ENCODE results near the gene LMBR1L. TPM values are rescaled to one million over a fixed set of nuclear protein-coding genes. Genes with fewer than 3 reads are reported as not detected.

Gene LMBR1L, protein sequence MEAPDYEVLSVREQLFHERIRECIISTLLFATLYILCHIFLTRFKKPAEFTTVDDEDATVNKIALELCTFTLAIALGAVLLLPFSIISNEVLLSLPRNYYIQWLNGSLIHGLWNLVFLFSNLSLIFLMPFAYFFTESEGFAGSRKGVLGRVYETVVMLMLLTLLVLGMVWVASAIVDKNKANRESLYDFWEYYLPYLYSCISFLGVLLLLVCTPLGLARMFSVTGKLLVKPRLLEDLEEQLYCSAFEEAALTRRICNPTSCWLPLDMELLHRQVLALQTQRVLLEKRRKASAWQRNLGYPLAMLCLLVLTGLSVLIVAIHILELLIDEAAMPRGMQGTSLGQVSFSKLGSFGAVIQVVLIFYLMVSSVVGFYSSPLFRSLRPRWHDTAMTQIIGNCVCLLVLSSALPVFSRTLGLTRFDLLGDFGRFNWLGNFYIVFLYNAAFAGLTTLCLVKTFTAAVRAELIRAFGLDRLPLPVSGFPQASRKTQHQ
- total RNA-seq (53.2 and 54.2 TPM in 2 replicates), polyA plus RNA-seq (28.0 and 30.9 TPM in 2 replicates), polyA minus RNA-seq (ENCODE audit: low replicate concordance) (45.6 and 115 TPM in 2 replicates)
- 28.2 and 29.8 TPM in 2 replicates for polyA plus RNA-seq (2012)

DNA sequence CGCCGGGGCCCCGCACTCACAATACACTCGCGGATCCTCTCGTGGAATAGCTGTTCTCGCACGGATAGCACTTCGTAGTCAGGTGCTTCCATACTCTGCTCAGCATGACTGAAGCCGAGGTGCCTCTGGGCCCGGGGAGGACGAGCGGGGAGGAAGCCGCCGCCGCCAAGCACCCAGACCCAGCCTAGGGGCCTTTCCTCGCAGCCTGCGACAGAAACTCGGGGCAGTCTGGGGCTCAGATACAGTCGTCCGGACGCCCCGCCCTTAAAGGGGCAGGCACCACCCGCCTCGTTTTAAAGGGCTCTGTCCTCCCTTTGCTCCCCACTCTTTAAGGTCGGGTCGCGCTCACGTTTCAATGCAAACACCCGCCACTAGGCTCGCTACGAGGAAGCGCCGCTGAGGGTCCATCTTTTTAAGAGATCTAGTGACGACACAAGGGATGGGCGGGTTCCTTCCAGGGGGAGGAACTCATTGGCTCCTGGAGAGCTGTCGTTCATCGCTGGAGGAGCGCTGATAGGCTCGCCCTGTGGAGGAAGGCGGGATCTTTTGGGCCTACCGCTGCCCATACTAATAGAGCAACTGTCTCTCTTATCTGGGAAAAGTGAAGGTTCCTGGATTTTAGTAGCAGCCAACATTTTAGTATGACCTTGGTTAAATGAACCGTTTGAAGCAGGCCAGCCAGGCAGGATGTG lies at the start of gene LMBR1L:
Gene LMBR1L, minus strand, starts transcription at position 384 of the 692 bp plus-strand sequence. Its CDS starts 292 bp downstream, at position 92.
- DNase-seq (ENCODE audit: low read depth in 2 of 2): peak; percentile 97 to 99
- TF ChIP-seq, protein P1, sequence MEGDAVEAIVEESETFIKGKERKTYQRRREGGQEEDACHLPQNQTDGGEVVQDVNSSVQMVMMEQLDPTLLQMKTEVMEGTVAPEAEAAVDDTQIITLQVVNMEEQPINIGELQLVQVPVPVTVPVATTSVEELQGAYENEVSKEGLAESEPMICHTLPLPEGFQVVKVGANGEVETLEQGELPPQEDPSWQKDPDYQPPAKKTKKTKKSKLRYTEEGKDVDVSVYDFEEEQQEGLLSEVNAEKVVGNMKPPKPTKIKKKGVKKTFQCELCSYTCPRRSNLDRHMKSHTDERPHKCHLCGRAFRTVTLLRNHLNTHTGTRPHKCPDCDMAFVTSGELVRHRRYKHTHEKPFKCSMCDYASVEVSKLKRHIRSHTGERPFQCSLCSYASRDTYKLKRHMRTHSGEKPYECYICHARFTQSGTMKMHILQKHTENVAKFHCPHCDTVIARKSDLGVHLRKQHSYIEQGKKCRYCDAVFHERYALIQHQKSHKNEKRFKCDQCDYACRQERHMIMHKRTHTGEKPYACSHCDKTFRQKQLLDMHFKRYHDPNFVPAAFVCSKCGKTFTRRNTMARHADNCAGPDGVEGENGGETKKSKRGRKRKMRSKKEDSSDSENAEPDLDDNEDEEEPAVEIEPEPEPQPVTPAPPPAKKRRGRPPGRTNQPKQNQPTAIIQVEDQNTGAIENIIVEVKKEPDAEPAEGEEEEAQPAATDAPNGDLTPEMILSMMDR (conservative IDR thresholded peaks at IDR 0.05 in 1 of 2, IDR thresholded peaks at IDR 0.05 in 1 of 2; ENCODE audit: low read depth in 1 of 2, low read length in 2 of 2): peak; percentile 42 to 49
- TF ChIP-seq EZH2 (IDR thresholded peaks at IDR 0.05; ENCODE audit: low read length, missing control alignments): no peak
- H3K27ac ChIP-seq (ENCODE audit: insufficient read depth, low read length): peak within 1 kb of the TSS; percentile 74
- peaks cover 18% of the 10 kb centered on the region for H3K79me2 ChIP-seq (ENCODE audit: control insufficient read depth, insufficient read depth, low read length)
- H4K20me1 ChIP-seq (ENCODE audit: control insufficient read depth, extremely low read depth, insufficient read depth, low read length): no peaks in the 10 kb centered on the region
- no peaks in the 10 kb centered on the region for H3K27me3 ChIP-seq (ENCODE audit: control insufficient read depth, insufficient read depth, low read length)
- peak within 1 kb of the TSS; percentile 93 for H2AFZ ChIP-seq (ENCODE audit: low read length)
- H3K4me1 ChIP-seq (ENCODE audit: control insufficient read depth, extremely low read depth, insufficient read depth, low read length): peaks cover 5% of the 10 kb centered on the region
- peak within 1 kb of the TSS; percentile 81 for H3K9ac ChIP-seq (ENCODE audit: insufficient read depth, low read length)
- peak within 1 kb of the TSS; percentile 82 to 95 (median 86) for H3K4me3 ChIP-seq (replicated peaks in 1 of 4; ENCODE audit: control extremely low read depth in 1 of 4, insufficient read depth in 1 of 4, low read depth in 3 of 4, low read length in 4 of 4)
- peak within 1 kb of the TSS; percentile 95 for H3K4me2 ChIP-seq (ENCODE audit: extremely low read depth, insufficient read depth, low read length)
- H3K36me3 ChIP-seq (ENCODE audit: control insufficient read depth, insufficient read depth, low read length): peaks cover 5% of the 10 kb centered on the region
- no peaks in the 10 kb centered on the region for H3K9me3 ChIP-seq (ENCODE audit: control insufficient read depth, insufficient read depth, low read depth, low read length)

DNA sequence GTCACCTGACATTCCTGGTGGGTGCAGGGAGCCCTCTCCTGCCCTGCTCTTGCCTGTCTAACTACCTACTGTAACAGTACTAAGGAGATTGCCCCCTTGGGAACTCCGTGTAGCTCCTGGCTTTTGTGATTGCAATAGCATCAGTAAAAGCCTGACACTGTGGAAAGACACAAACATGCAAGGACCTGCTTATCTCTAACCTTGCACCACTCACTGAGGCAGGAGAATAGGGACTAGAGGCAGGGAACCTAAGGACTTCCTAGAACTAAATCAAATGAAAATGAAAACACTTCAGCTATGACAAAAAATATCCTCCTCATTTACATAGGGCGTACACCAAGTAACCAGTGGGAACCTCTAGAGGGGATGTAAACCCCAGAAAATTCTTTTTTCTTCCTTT lies 49.8 kb upstream of the LMBR1L start:
- DNase-seq (ENCODE audit: low read depth in 2 of 2): no peak
- no peaks in the 10 kb centered on the region for H3K36me3 ChIP-seq (ENCODE audit: control insufficient read depth, insufficient read depth, low read length)

More for the DNA sequence above, 49.8 kb upstream of the LMBR1L start:
- Histone ChIP-seq H3K9ac (ENCODE audit: insufficient read depth, low read length) (no peak overlapping the region), H3K27me3 (ENCODE audit: control insufficient read depth, insufficient read depth, low read length) (no peaks in the 10 kb centered on the region), H3K79me2 (ENCODE audit: control insufficient read depth, insufficient read depth, low read length) (no peaks in the 10 kb centered on the region), H2AFZ (ENCODE audit: low read length) (no peak overlapping the region), H3K4me3 (replicated peaks in 1 of 4; ENCODE audit: control extremely low read depth in 1 of 4, insufficient read depth in 1 of 4, low read depth in 3 of 4, low read length in 4 of 4) (no peak overlapping the region), H3K4me1 (ENCODE audit: control insufficient read depth, extremely low read depth, insufficient read depth, low read length) (no peaks in the 10 kb centered on the region), H3K27ac (ENCODE audit: insufficient read depth, low read length) (no peak overlapping the region), H3K9me3 (ENCODE audit: control insufficient read depth, insufficient read depth, low read depth, low read length) (no peaks in the 10 kb centered on the region), H4K20me1 (ENCODE audit: control insufficient read depth, extremely low read depth, insufficient read depth, low read length) (no peaks in the 10 kb centered on the region), H3K4me2 (ENCODE audit: extremely low read depth, insufficient read depth, low read length) (no peak overlapping the region)
- no peak for TF ChIP-seq EZH2 (IDR thresholded peaks at IDR 0.05; ENCODE audit: low read length, missing control alignments)
- TF ChIP-seq, protein P1 (conservative IDR thresholded peaks at IDR 0.05 in 1 of 2, IDR thresholded peaks at IDR 0.05 in 1 of 2; ENCODE audit: low read depth in 1 of 2, low read length in 2 of 2): no peak
